NB4 (cell line): ENCODE results near the gene GALNT13.

Experiments
- MYC ChIP-seq: IDR thresholded peaks from 2 replicates; pipeline ENCODE4 v1.6.1; 2011; ENCODE audit warnings: low read depth, low read length
- POLR2A ChIP-seq: IDR thresholded peaks from 2 replicates; pipeline ENCODE4 v1.6.1; 2011; ENCODE audit warnings: mild to moderate bottlenecking; ENCODE audit not compliant: insufficient read length; ENCODE audit errors: extremely low read depth
- TF ChIP-seq, protein P1 (sequence below): IDR thresholded peaks from one replicate; pipeline ENCODE4 v1.5.1; 2012; ENCODE audit warnings: low read depth, low read length

DNA sequence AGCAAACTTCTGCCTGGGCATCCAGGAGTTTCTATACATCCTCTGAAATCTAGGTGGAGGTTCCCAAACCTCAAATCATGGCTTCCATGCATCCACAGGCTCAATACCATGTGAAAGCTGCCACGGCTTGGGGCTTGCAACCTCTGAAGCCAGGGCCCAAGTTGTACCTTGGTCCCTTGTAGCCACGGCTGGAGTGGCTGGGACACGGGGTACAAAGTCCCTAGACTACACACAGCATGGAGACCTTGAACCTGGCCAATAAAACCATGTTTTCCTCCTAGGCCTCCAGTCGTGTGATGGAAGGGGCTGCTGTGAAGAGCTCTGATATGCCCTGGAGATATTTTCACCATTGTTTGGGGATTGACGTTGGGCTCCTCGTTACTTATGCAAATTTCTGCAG lies 43.4 kb upstream of the GALNT13 start:
- TF ChIP-seq, protein P1, sequence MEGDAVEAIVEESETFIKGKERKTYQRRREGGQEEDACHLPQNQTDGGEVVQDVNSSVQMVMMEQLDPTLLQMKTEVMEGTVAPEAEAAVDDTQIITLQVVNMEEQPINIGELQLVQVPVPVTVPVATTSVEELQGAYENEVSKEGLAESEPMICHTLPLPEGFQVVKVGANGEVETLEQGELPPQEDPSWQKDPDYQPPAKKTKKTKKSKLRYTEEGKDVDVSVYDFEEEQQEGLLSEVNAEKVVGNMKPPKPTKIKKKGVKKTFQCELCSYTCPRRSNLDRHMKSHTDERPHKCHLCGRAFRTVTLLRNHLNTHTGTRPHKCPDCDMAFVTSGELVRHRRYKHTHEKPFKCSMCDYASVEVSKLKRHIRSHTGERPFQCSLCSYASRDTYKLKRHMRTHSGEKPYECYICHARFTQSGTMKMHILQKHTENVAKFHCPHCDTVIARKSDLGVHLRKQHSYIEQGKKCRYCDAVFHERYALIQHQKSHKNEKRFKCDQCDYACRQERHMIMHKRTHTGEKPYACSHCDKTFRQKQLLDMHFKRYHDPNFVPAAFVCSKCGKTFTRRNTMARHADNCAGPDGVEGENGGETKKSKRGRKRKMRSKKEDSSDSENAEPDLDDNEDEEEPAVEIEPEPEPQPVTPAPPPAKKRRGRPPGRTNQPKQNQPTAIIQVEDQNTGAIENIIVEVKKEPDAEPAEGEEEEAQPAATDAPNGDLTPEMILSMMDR, result no peak
- no peak for TF ChIP-seq MYC
- TF ChIP-seq POLR2A, result no peak
